Measurements from ENCODE around the gene PNISR. TPM values are rescaled to one million over a fixed set of nuclear protein-coding genes. Genes with fewer than 3 reads are reported as not detected.

Gene PNISR
- total RNA-seq, 1 experiment from 2014 or later: 91.3 TPM

Other genes with a start within 250 kb of the PNISR start
- gene FAXC, start 75.6 kb downstream of the PNISR start, total RNA-seq (2021; ENCODE audit: unreplicated experiment): 9.0 TPM
- gene COQ3, start 31.1 kb downstream of the PNISR start, total RNA-seq (2021; ENCODE audit: unreplicated experiment): 9.5 TPM
- 13.8 TPM for gene USP45, start 90.1 kb upstream of the PNISR start, total RNA-seq (2021; ENCODE audit: unreplicated experiment)
- gene CCNC, start 143.4 kb upstream of the PNISR start, total RNA-seq (2021; ENCODE audit: unreplicated experiment): 43.4 TPM
- gene PRDM13, start 181.5 kb upstream of the PNISR start, total RNA-seq (2021; ENCODE audit: unreplicated experiment): not detected

All from Panc1 (cell line).